ENCODE data around the gene ABCC1.

Gene ABCC1

DNA sequence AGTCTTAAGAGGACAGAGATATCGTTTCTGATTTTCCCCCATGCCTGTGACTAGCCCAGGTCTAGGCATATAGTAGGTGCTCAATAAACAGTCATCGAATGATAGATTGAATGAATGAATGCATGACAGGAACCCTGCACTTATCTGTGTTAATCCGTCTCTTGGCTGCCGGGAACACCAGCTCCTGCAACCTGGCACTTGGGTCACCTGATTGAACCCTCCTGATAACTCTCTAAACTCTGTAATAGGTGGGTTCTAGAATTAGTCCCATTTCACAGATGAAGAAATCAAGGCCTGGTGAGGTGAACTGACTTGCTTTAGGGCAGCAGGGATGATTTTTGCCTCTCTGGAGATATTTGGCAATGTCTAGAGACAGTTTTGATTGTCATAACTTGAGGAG lies 43.7 kb downstream of the ABCC1 start:
- H3K9me3 ChIP-seq (ENCODE audit: insufficient read depth, low read length, severe bottlenecking) = no peaks in the 10 kb centered on the region
- H3K9ac ChIP-seq (ENCODE audit: low read depth, low read length) = no peak overlapping the region
- no peaks in the 10 kb centered on the region for H3K27me3 ChIP-seq (ENCODE audit: insufficient read depth, low read length, poor library complexity)
- no peak for TF ChIP-seq EZH2 (IDR thresholded peaks at IDR 0.05; ENCODE audit: borderline replicate concordance, low read depth, low read length, severe bottlenecking)
- TF ChIP-seq, protein P1, sequence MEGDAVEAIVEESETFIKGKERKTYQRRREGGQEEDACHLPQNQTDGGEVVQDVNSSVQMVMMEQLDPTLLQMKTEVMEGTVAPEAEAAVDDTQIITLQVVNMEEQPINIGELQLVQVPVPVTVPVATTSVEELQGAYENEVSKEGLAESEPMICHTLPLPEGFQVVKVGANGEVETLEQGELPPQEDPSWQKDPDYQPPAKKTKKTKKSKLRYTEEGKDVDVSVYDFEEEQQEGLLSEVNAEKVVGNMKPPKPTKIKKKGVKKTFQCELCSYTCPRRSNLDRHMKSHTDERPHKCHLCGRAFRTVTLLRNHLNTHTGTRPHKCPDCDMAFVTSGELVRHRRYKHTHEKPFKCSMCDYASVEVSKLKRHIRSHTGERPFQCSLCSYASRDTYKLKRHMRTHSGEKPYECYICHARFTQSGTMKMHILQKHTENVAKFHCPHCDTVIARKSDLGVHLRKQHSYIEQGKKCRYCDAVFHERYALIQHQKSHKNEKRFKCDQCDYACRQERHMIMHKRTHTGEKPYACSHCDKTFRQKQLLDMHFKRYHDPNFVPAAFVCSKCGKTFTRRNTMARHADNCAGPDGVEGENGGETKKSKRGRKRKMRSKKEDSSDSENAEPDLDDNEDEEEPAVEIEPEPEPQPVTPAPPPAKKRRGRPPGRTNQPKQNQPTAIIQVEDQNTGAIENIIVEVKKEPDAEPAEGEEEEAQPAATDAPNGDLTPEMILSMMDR (IDR thresholded peaks at IDR 0.05; ENCODE audit: borderline replicate concordance, extremely low read depth, low read length, poor library complexity, severe bottlenecking) = no peak
- H4K20me1 ChIP-seq (ENCODE audit: insufficient read depth, low read length) = peaks cover 68% of the 10 kb centered on the region
- H3K4me3 ChIP-seq (ENCODE audit: low read depth in 1 of 2, low read length in 2 of 2) = no peak overlapping the region
- peaks cover 31% of the 10 kb centered on the region for H3K36me3 ChIP-seq (ENCODE audit: insufficient read depth, low read length)
- no peak overlapping the region for H3K4me2 ChIP-seq (ENCODE audit: insufficient read depth, low read length)
- peaks cover 84% of the 10 kb centered on the region for H3K79me2 ChIP-seq (ENCODE audit: insufficient read depth, low read length)
- H3K4me1 ChIP-seq (ENCODE audit: insufficient read depth, low read length) = no peaks in the 10 kb centered on the region
- no peak for DNase-seq
- ATAC-seq (ENCODE audit: insufficient read depth, low read depth) = no peak
- no peak overlapping the region for H2AFZ ChIP-seq (ENCODE audit: low read depth, low read length)
- no peak overlapping the region for H3K27ac ChIP-seq (ENCODE audit: low read length)

DNA sequence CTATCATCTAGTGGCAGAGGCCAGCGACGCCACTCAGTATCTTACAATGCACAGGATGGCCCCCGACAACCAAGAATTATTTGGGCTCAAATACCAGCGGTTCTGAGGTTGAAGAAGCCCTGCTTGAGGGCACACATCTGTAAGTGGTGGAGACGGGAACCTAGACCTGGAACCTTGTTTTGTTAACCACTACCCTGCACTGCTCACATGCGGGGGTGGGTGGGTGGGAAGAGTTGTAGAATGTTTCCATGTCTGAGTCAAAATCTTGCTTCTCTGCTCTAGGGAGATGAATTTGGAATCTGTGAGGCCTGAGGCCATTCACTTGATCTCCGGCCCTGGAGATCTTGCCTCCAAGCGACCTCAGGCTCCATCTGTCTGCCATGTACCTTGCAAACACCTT lies 44.1 kb downstream of the ABCC1 start:
- Histone ChIP-seq H3K9me3 (ENCODE audit: insufficient read depth, low read length, severe bottlenecking) (no peaks in the 10 kb centered on the region), H3K4me1 (ENCODE audit: insufficient read depth, low read length) (no peaks in the 10 kb centered on the region), H4K20me1 (ENCODE audit: insufficient read depth, low read length) (peaks cover 64% of the 10 kb centered on the region), H2AFZ (ENCODE audit: low read depth, low read length) (no peak overlapping the region), H3K36me3 (ENCODE audit: insufficient read depth, low read length) (peaks cover 31% of the 10 kb centered on the region), H3K9ac (ENCODE audit: low read depth, low read length) (no peak overlapping the region), H3K79me2 (ENCODE audit: insufficient read depth, low read length) (peaks cover 84% of the 10 kb centered on the region), H3K27me3 (ENCODE audit: insufficient read depth, low read length, poor library complexity) (no peaks in the 10 kb centered on the region), H3K4me3 (ENCODE audit: low read depth in 1 of 2, low read length in 2 of 2) (no peak overlapping the region), H3K27ac (ENCODE audit: low read length) (no peak overlapping the region), H3K4me2 (ENCODE audit: insufficient read depth, low read length) (no peak overlapping the region)
- DNase-seq (no peak), ATAC-seq (ENCODE audit: insufficient read depth, low read depth) (no peak)
- TF ChIP-seq, protein P1 (IDR thresholded peaks at IDR 0.05; ENCODE audit: borderline replicate concordance, extremely low read depth, low read length, poor library complexity, severe bottlenecking) = no peak
- no peak for TF ChIP-seq EZH2 (IDR thresholded peaks at IDR 0.05; ENCODE audit: borderline replicate concordance, low read depth, low read length, severe bottlenecking)

DNA sequence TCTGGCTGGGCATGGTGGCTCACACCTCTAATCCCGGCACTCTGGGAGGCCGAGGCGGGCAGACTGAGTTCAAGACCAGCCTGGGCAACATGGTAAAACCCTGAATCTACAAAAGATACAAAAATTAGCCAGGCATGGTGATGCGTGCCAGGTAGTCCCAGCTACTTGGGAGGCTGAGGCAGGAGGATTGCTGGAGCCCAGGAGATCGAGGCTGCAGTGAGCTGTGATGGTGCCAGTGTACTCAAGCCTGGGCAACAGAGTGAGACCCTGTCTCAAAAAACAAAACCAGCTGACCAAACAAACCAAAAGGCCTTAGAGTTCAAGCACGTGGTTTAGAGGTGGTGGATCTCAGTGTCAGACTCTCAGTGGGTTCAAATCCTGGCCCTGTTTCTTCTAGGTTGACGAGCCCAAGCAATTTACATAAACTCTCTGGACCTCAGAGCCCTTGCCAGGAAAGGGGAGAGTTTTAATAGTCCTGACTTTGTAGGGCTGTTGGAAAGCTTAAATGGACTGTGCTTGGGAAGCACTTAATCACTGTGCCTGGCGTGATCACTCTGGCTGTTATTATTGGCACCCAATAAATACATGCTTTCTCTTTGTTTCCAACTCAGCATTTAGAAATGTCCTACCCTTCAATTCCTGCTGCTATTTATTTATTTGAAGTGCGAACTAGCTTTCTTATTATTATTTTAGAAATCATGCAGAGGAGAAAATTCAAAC lies 44.7 kb downstream of the ABCC1 start:
- Histone ChIP-seq H2AFZ (ENCODE audit: low read depth, low read length) (no peak overlapping the region), H3K36me3 (ENCODE audit: insufficient read depth, low read length) (peaks cover 31% of the 10 kb centered on the region), H3K4me3 (ENCODE audit: low read depth in 1 of 2, low read length in 2 of 2) (no peak overlapping the region), H4K20me1 (ENCODE audit: insufficient read depth, low read length) (peaks cover 59% of the 10 kb centered on the region), H3K27me3 (ENCODE audit: insufficient read depth, low read length, poor library complexity) (no peaks in the 10 kb centered on the region), H3K4me1 (ENCODE audit: insufficient read depth, low read length) (no peaks in the 10 kb centered on the region), H3K27ac (ENCODE audit: low read length) (no peak overlapping the region), H3K9ac (ENCODE audit: low read depth, low read length) (no peak overlapping the region), H3K4me2 (ENCODE audit: insufficient read depth, low read length) (no peak overlapping the region), H3K79me2 (ENCODE audit: insufficient read depth, low read length) (peaks cover 79% of the 10 kb centered on the region), H3K9me3 (ENCODE audit: insufficient read depth, low read length, severe bottlenecking) (no peaks in the 10 kb centered on the region)
- TF ChIP-seq EZH2 (IDR thresholded peaks at IDR 0.05; ENCODE audit: borderline replicate concordance, low read depth, low read length, severe bottlenecking) = no peak
- TF ChIP-seq, protein P1 (IDR thresholded peaks at IDR 0.05; ENCODE audit: borderline replicate concordance, extremely low read depth, low read length, poor library complexity, severe bottlenecking) = no peak
- DNase-seq = no peak
- no peak for ATAC-seq (ENCODE audit: insufficient read depth, low read depth)

All from DND-41 (cell line).